Left ventricle myocardium superior (tissue), 1 donor: ENCODE measurements around the gene CIB4. TPM values are rescaled to one million over a fixed set of nuclear protein-coding genes. Genes with fewer than 3 reads are reported as not detected.

Experiments
- ATAC-seq: fragments of 200-7000 bp; cut with Tn5 transposase; one replicate; pipeline ENCODE4 v1.9.1; 2020; ENCODE audit warnings: mild to moderate bottlenecking, moderate library complexity
- DNase-seq: peaks from one replicate; pipeline ENCODE4 v3.0.0-alpha.2; 2020
- intact Hi-C: fragments of 100-400 bp; cut with micrococcal nuclease; formaldehyde crosslinking; loops from one replicate; pipeline ENCODE4 v1.11.0; 2022
- total RNA-seq: library from RNA; stranded (reverse); fragmentation: NEBNext Ultra II Directional; extraction: Animal tissue kit (Norgen Biotek cat#: 25700); gene quantifications from one replicate; pipeline ENCODE4 v1.2.1, GENCODE V29; 2021
- donor health status: DM: no; HTN: yes; CAD: no; lungs with severe emphysema.

Gene CIB4
- total RNA-seq, 1 donor from 2014 or later, result not detected

DNA sequence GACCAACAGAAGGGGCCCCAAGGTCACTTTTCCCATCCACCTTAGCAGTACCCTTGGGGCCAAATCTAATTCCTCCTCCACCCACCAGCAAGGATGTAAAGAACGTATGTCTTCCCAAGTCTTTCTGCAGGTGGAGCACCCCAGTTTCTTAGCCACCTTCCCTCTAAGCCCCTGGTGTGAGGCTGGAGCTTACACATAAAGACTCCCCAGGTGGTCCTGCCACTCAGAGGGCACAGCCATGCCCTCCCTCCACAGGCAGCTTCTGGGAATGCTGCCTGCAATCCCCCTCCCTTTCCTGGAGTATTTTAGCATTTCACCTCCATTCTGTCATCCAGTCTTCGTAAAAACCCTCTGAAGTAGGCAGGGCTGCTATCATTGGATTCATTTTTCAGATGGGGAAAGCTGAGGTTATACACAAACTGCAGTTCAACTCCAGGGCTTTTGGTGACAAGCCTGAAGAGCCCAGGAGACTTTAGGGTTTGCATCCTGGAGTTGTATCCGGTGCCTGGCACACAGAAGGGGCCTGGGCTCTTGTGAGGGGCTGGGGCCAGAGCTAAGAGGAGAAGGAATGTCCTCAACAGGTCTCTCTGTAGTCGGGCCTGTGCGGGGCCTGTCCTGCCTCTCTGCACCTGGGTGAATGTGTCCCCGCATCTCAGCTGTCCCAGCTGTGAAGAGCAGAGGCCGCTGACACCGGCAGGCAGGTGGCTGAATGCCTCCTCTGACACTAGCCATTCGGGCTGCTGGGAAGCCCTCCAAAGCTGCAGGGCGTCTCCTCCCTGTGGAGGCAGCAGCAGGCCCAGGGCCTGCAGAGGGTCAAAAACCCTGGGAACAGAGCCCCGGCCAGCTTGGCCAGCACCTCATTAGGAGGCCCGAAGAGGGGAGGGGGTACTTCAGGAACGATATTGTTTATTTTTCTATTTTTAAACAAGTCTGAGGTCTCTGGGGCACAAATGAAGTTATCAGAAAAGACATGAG, 27.6 kb downstream of the CIB4 start:
- intact Hi-C loops, result no loop called here
- peak; percentile 69 for ATAC-seq
- DNase-seq, result peak; percentile 59

DNA sequence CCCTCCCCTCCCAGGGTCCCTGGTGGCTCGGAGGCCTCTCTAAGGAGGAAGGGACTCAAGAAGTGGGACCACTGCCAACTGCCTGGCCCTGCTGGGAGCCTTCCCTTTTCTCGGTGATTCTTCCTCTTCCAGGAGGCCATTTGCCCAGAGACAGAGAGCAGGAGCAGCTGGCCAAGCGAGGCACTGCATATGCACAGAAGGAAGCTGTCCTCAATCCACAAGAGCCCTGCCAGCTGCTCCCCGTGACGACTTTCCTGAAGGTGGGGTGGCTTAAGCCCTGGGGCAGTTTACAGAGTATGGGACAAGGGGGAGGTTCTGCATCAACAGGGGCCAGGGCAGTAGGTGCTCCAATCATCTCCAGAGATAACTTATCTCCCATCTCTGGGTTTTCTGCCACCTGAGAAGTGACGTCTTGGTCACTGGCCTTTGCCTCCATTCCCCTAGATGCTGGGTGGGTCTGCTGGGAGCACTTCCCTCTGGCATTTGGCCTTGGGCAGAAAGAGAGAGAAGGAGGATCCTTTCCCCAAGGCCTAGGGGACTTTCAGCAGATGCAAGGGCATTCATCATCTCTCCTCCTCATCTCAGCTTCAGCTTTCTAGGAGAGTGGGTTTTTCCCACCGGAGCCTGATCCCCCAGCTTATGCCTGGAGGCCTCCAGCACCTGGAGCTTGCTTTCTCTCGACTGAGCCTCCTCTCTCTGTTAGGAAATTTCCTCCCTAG, 28.5 kb downstream of the CIB4 start:
- intact Hi-C loops, result no loop called here
- DNase-seq, result peak; percentile 74
- peak; percentile 58 for ATAC-seq

DNA sequence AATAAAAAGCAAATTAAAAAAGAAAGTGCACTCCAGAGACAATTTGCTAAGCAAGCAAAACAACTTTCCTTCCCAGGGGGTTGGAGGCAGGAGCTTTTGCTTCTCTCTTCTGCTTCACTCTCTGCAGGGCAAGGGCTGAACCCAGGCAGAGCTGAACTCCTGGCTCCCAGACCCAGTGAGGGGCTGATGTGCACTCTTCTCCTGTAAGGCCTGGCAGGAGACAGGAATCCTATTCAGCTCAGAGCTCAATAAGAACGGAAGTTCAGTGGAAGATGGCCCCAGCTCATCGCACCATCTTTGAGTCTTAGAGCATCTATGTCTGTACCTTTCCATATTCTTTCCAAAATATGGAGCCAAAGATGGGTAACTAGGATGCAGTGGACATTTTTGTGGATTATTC, 29.1 kb downstream of the CIB4 start:
- DNase-seq (no peak), ATAC-seq (no peak)
- intact Hi-C loops, result no loop called here

DNA sequence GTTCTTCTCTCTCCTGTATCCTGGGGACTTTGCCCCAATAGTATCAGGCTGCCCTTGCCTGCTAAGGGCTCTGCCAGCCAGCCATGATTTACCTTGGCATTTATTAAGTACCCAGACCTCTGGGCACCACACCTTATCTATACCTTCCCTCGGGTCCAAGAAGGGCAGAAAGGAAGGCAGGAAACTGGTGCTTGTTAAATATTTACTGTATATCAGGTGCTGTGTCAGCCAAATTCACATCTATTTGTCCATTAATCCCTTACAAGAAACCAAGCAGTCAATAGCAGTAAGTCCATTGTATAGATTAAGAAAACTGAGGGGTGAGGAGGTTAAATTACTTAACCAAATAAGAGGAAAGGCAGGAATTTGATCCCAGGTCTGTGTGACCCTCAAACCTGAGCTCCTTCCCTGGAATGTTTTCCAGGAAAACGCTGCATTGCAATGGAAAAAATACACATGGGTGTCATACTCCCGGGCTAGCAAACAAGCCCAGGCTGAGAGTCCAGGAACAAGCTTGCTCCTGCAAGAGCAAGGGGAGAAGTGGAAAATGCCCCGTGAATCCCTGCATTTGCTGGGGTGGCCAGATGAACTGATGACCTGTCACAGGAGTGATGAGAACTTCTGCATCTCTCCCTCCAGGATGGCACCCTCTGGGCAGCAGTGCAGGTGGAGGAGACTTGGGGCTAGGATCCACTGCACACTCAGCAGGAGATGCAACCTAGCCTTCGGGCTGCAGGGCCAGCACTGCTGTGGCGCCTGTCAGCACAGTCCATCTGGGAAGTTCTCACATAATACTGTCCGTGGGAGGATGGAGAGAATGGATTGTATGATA, 30.4 kb downstream of the CIB4 start:
- DNase-seq (no peak), ATAC-seq (no peak)
- intact Hi-C loops, result no loop called here

DNA sequence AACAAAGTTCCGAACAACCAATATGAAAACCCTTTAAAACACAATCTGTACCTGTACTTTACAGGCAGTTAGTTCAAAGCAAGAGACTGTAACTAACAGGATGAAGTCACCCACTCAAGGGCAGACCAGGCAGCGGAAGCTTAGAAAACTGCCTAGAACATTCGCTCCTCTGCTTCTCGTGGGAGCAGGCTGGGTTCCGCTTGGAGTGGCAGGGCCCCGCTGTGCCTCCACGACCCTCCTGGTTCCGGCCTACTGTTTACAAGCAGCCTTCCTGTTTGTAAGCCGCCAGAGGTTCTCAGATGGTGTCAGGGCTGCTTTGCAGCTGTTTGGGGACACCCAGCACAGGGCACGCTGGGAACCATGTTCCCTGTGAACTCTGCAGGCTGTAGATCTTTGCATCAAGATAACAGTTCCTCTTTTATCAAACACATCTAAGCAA, 31.3 kb downstream of the CIB4 start:
- intact Hi-C loops, result no loop called here
- no peak for DNase-seq
- no peak for ATAC-seq

DNA sequence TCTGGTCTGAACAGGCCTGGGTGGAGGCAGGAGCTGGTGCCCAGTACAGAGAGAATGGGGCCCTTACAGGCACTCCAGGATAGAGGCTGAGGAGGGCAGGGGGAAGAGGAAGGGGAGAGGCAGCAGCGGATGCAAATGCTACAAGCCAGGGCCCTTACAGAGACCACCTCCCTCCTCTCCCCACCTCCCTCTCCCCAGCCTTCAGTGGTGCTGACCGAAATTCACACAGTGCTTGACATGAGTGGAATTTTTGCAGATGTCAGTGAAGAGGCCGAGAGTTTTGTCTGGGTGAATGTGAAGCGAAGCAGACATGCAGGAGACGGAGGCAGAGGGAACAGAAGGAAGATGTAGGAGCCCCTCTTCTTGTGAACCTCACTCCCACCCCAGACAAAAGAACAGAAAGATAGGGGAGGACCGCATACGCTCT, 31.9 kb downstream of the CIB4 start:
- intact Hi-C loops, result no loop called here
- DNase-seq, result no peak
- no peak for ATAC-seq

DNA sequence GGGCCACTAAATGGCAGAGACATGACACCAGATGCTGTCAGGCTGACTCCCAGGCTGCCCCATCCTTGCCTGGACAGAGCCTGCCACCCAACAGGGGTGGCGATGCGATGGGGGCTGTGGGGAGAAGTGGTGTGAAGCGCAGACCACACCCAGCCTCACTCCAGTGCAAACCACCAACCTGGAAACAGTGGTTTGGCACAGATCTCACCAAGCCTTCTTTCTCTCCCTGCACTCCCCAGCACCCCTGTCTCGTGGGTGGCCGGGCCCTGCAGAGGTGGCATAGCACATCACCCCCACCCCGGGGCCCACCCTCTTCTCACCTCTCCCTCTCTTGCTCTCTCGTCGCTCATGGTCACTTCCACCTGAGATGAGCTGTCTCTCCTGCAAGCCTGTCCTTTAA, 32.6 kb downstream of the CIB4 start:
- DNase-seq, result no peak
- no peak for ATAC-seq
- intact Hi-C loops, result no loop called here

DNA sequence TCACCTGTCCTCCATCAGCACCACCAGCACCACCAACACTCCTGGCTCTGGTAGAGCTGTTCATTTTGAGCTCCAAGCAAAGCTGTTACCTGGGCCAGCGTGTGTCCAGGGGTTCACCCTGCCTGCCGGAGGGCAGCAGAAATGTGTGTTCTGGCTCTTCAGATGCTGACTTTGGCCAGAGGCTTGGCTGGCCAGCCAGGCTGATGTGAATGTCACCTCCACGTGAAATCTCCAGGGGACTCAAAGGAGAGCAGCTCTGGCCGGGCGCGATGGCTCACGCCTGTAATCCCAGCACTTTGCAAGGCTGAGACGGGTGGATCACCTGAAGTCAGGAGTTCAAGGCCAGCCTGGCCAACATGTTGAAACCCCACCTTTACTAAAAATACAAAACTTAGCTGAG, 33.5 kb downstream of the CIB4 start:
- DNase-seq, result no peak
- intact Hi-C loops, result no loop called here
- no peak for ATAC-seq

DNA sequence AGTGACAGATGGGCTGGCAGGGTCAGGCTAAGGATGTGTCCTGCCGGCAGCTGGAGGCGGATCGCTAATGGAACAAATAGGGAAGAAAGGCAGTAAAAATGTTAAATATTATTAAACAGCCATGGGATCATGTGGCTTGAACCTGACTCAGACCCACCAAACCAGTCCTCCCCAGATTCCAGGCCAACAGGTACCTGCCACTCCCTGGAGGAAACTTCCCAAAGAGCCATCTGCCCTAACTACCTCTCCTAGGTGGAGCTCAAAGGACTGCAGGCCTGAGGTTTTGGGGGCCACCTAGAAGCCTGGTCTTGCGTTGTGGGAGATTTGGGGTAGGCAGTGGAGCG, 34.3 kb downstream of the CIB4 start:
- intact Hi-C loops, result no loop called here
- DNase-seq (no peak), ATAC-seq (no peak)

DNA sequence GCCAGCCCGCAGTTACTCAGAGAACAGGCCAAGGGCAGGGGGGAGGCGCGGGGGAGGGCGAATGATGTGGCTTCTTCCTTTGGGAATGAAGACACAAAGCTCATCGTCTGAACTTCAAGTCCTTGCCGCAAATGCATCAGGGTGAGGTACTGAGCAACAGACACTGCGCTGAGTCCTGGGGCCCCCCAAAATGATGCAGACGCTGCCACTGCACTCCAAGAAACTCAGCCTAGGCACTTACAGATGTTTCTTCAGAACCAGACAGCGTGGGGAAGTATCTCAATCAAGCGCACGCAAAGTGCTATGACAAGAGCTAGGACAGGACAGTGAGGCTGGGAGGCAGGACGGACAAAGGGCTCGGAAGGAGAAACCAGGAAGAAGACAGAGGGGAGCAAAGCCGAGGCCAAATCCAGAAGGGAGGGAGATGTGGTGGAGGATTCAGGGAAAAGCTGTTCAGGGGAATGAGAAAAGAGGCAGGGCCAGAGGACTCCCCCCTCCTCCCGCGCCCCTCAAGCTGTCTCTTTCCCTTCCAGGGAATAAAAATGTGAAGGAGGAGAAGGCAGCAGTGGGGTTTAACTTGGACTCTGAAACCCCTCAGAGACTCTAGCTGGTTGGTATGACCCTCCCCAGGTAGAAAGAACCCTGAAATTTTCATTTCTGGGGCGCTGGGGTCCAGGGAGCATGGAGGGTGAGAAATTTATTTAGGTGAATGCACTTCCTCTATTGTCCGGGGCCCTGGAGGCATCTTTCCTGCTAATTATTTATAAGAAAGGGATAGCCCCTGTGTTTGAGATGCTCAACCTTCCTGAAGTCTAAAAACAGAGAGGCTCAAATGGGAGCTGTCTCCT, 34.9 kb downstream of the CIB4 start:
- ATAC-seq (no peak), DNase-seq (no peak)
- intact Hi-C loops, result loop anchor here (2.0 kb wide), 1 partner anchor 141 kb away; no protein-coding TSS in a partner anchor

DNA sequence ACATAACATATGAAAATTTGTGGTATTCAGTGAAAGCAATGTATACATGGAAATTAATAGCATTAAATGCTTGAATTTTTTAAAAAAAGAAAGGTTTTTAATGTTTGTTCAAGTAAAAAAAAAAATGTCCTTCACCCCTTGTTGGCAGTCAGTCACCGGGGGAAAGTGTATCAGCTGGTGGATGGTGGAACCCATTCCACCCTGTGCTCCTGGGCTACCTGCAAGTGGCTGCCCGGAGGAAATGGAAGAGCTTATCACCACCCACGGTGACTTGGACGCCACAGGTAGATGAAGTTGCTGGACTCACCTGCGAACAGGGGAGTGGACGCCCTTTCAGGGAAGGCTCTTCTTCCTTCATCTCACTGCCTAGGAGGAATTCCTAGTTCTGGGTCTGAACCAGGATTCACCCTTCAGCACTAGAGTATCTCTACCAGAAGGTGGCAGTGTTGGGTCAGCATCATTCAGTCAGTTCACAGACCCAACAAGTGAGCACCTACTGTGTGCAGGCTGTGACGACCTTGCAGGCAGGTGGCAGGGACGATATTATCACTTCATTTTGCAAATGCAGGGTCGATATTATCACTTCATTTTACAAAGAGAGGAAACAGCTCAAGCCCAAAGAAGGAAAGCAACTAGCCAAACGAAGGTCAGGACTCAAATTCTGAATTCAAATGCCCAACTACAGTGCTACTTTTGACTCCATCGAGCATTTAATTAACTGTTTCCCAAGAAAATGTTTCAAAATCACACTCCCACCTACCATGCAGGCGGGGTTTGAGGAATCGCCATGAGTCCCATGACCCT, 35.8 kb downstream of the CIB4 start:
- ATAC-seq (peak; percentile 73), DNase-seq (no peak)
- intact Hi-C loops, result loop anchor here (2.0 kb wide), 1 partner anchor 141 kb away; no protein-coding TSS in a partner anchor

DNA sequence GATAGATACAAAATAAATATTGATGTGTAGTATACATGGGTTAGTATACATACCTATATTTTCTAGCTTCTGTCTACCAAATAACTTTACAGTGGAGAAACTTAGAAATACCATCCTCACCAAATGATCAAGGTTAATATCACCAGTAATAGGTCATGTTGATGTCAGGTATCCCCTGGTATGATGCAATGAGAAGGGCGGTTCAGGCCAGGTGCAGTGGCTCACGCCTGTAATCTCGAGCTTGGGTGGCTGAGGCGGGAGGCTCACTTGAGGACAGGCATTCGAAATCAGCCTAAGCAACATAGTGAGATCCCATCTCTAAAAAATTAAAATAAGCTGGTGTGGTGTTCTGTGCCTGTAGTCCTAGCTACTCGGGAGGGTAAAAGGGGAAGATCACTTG, 38.6 kb downstream of the CIB4 start:
- intact Hi-C loops, result no loop called here
- no peak for DNase-seq
- no peak for ATAC-seq

DNA sequence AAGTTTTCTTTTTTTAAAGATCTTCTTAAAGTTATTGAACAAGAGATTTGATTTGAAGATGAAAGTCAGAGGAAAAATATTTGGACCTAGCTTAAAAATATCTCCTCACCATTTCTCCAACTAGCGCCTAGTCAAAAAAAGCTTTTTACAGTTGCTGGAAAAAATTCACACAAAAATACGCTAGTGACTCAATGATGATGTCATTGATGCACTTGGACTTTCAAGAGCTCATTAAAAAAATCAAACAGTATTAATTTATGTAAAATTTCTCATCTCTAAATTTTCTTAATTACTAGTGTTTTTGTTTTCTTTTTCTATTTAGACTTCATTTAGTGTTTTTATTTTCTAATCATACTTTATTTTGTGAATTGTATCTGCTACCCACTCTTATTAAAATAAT, 41.8 kb downstream of the CIB4 start:
- DNase-seq, result no peak
- ATAC-seq, result no peak
- intact Hi-C loops, result no loop called here

DNA sequence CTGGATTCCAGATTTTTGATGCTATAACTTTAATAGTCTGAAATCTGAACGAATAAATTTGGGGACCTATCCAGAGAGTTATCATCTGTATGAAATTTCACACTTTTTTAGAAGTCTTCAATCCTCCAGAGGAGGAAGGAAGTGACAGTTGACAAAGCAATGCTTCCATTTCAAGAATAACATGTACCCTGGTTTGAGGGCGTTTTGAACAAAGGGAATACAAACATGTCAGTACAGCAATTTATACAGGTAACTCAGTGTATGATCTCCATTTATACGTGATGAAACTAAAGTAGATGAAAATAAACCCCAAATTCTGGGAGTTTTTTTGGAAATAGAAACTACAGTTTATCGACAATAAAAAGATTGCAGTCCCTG, 42.2 kb downstream of the CIB4 start:
- DNase-seq (no peak), ATAC-seq (no peak)
- intact Hi-C loops, result no loop called here

DNA sequence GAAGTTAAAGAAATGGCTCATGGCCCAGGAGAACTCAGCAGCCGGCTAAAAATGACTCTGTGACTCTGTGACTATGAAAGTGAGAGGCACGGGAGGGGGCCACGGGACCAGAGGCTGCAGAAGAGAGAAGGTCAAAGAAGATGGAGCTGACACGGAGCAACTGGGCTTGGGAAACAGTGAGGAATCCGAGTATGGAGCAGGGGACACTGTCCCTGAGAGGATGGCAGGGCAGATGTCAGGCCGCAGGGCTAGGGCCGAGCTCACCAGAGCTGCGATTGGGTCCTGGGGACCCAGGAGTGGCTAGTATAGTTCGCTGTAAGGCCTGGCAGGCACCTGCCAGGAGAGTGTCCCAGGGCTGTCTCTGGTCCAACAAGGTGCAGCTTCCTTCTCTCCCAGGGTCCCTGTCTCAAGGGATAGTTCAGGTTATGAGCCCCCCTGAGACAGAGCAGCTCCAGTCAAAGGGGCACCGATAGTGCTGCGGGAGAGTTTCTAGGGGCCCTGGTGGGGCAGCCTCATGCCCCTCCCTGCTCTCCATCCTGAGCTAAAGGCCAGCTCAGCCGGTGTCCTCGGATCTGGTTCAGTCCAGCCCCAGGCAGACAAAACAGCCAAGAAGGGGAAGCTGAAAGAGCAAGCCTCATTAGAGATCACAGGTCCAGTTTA, 42.7 kb downstream of the CIB4 start:
- DNase-seq (no peak), ATAC-seq (no peak)
- intact Hi-C loops, result no loop called here

DNA sequence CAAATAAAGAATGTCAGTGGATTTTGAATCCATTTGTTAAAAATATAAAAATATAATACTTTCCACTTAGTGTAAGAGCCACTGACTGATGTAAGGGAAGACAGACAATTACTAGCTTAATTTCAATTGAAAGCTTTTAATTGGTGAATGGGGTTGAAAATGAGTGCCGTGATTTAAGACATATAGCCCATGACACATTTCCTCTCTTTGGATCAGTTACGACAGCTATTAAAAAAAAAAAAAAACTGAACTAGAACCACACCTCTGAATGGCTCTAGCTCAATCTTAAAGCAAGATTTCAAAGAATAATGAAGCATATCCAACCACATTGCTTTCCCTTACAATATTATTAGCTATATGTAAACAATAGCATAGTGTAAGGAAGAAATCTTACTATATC, 44.0 kb downstream of the CIB4 start:
- DNase-seq (no peak), ATAC-seq (no peak)
- intact Hi-C loops, result no loop called here

DNA sequence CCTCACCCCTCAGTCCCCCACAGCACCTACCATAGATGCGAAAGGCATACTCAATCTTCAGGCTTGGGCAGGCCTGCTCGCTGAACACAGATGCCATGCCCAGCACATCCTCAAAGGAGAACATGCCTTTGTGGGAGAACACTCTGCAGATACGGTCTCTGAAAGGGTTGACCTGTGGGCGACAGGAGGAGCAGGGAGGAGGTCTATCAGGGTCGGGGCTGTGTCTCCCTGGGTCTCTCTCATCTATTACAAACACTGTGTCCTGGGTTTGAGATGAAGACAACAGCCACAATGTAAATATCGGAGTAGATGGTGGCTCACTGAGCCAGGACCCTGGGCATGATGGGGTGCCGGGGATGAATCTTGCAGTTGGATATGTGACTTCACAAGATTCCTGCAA, 46.0 kb downstream of the CIB4 start:
- intact Hi-C loops, result no loop called here
- no peak for ATAC-seq
- no peak for DNase-seq
